ENCODE data around the gene TTC39C.

GRCh38 chr18:24083550-24083949, 69.0 kb downstream of the TTC39C start:
- no peak for TF ChIP-seq CTCF (conservative IDR thresholded peaks at IDR 0.05; ENCODE audit: low read depth in 2 of 2)
- no peak for TF ChIP-seq EZH2 (IDR thresholded peaks at IDR 0.05; ENCODE audit: low read depth, unreplicated experiment)
- TF ChIP-seq POLR2AphosphoS5 (IDR thresholded peaks at IDR 0.05; ENCODE audit: low read depth), result no peak

Data from GM23338 (cell line).